Thyroid gland (tissue), 4 donors: Measurements from ENCODE around the gene PIM2. TPM values are rescaled to one million over a fixed set of nuclear protein-coding genes. Genes with fewer than 3 reads are reported as not detected.
A peak's percentile ranks its signal among the peaks of the same experiment; 100 is the strongest.

ENCODE experiments used
- DNase-seq, 2 donors: peaks; one replicate each; pipeline ENCODE4 v3.0.0-alpha.2; 2019
- H3K27ac ChIP-seq, 3 donors: fragments of 200-600 bp; sonication (generic); 1 replicate in 2 of 3; 2 replicates in 1 of 3; pipeline ENCODE4 v1.5.1; 2016 to 2019; ENCODE audit warnings: mild to moderate bottlenecking in 1 of 3, moderate library complexity in 1 of 3
- H3K27me3 ChIP-seq: fragments of 200-600 bp; sonication (generic); one replicate; pipeline ENCODE4 v1.5.1; 2019
- H3K36me3 ChIP-seq, 2 donors: fragments of 200-600 bp; sonication (generic); one replicate each; pipeline ENCODE4 v1.5.1; 2016 to 2019
- H3K4me1 ChIP-seq, 2 donors: fragments of 200-600 bp; sonication (generic); one replicate each; pipeline ENCODE4 v1.5.1; 2017 to 2019
- H3K4me3 ChIP-seq, 3 donors: fragments of 200-600 bp; sonication (generic); replicated peaks in 1 of 3; 1 replicate in 2 of 3; 2 replicates in 1 of 3; pipeline ENCODE4 v1.5.1; 2016; ENCODE audit warnings: mild to moderate bottlenecking in 1 of 3
- H3K9me3 ChIP-seq: fragments of 200-600 bp; sonication (generic); one replicate; pipeline ENCODE4 v1.5.1; 2017
- POLR2A ChIP-seq, 2 donors: fragments of 450-650 bp; IDR thresholded peaks; one replicate each; pipeline ENCODE4 v1.6.1; 2017; ENCODE audit warnings: antibody characterized with exemption in 2 of 2, mild to moderate bottlenecking in 2 of 2, moderate library complexity in 1 of 2
- WGBS, 2 donors: methylation state at CpG; one replicate each; pipeline ENCODE4 v1.1.5; 2017; 5-methylcytosine and 5-hydroxymethylcytosine counted together
- intact Hi-C: fragments of 100-400 bp; cut with DNase I; formaldehyde crosslinking; loops from one replicate; pipeline ENCODE4 v1.15.1; 2023
- total RNA-seq, 4 donors: library from RNA; depleted of rRNA; stranded (reverse); fragments of >200 nt; gene quantifications; one replicate each; pipeline ENCODE4 v1.2.3, GENCODE V29; 2016
- TF ChIP-seq, protein P1 (sequence below), 6 experiments: fragments of 200-600 bp in 3 of 6; fragments of 450-650 bp in 3 of 6; sonication (generic) in 3 of 6; IDR thresholded peaks; one replicate each; pipeline ENCODE4 v1.5.1; 2016 to 2019; ENCODE audit warnings: antibody characterized with exemption in 6 of 6, mild to moderate bottlenecking in 2 of 6, inconsistent platforms in 1 of 6, moderate library complexity in 1 of 6

Gene PIM2
- total RNA-seq, 4 donors from 2014 or later, result 4.8 to 12.1 (median 5.9) TPM

DNA sequence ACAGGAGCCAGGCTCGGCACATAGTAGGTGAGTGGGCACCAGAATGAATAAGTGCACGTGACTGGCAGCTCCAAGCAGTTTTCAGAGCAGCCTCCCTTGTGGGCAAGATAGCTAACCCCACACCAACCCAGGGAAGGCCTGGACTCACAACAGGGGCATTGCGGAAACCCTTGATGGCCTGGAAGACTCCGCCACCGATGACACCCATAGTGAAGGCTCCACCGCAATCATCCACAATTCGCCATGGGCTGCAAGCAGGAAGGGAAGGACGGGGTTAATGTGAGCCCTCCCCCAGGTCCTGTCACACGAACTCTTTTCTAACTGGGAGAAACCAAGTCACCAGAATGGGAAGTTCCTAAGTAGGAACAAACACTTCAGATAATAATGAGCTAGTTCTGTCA is 22.2 kb downstream of the PIM2 start:
- Histone ChIP-seq H3K27ac (peak overlapping the region; percentile 87 to 94 (median 90)), H3K4me1 (peaks cover 7 to 9% of the 10 kb centered on the region in 2 donors), H3K27me3 (no peaks in the 10 kb centered on the region), H3K9me3 (no peaks in the 10 kb centered on the region), H3K36me3 (no peaks in the 10 kb centered on the region), H3K4me3 (peak overlapping the region in 1 of 3 donors; percentile 44)
- DNase-seq, result no peak
- no peak for TF ChIP-seq POLR2A (IDR thresholded peaks at IDR 0.05)
- TF ChIP-seq, protein P1, sequence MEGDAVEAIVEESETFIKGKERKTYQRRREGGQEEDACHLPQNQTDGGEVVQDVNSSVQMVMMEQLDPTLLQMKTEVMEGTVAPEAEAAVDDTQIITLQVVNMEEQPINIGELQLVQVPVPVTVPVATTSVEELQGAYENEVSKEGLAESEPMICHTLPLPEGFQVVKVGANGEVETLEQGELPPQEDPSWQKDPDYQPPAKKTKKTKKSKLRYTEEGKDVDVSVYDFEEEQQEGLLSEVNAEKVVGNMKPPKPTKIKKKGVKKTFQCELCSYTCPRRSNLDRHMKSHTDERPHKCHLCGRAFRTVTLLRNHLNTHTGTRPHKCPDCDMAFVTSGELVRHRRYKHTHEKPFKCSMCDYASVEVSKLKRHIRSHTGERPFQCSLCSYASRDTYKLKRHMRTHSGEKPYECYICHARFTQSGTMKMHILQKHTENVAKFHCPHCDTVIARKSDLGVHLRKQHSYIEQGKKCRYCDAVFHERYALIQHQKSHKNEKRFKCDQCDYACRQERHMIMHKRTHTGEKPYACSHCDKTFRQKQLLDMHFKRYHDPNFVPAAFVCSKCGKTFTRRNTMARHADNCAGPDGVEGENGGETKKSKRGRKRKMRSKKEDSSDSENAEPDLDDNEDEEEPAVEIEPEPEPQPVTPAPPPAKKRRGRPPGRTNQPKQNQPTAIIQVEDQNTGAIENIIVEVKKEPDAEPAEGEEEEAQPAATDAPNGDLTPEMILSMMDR (IDR thresholded peaks at IDR 0.05), result no peak
- WGBS, 2 donors, result 9 to 34% methylated on average over 3 to 6 of the region's 9 CpGs
- intact Hi-C loops, result no loop called here

DNA sequence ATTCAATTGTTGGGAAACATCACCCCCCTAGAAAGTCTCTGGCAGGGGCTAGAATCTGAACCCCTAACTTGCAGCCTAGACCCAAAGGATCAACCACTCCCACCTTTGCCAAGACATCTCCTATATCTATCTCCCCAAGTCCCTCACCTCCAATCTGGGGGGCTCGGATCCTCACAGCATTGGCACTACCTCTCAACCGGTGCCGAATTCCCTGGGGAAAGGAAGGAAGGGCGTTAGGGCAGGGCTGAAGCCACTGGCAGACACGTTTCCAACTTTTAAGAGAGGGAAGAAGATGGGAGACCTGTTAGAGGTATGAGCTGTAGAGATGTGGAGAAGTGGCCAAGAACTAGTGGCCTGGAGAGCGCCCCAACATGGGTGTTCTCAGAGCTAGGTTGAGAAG is 23.9 kb downstream of the PIM2 start:
- Histone ChIP-seq H3K4me1 (peaks cover 7 to 9% of the 10 kb centered on the region in 2 donors), H3K9me3 (no peaks in the 10 kb centered on the region), H3K36me3 (no peaks in the 10 kb centered on the region), H3K4me3 (no peak overlapping the region), H3K27ac (no peak overlapping the region), H3K27me3 (no peaks in the 10 kb centered on the region)
- DNase-seq, result no peak
- intact Hi-C loops, result no loop called here
- TF ChIP-seq POLR2A (IDR thresholded peaks at IDR 0.05), result no peak
- TF ChIP-seq, protein P1 (IDR thresholded peaks at IDR 0.05), result no peak
- WGBS, 2 donors, result 85 to 93% methylated on average over 6 of the region's 6 CpGs

DNA sequence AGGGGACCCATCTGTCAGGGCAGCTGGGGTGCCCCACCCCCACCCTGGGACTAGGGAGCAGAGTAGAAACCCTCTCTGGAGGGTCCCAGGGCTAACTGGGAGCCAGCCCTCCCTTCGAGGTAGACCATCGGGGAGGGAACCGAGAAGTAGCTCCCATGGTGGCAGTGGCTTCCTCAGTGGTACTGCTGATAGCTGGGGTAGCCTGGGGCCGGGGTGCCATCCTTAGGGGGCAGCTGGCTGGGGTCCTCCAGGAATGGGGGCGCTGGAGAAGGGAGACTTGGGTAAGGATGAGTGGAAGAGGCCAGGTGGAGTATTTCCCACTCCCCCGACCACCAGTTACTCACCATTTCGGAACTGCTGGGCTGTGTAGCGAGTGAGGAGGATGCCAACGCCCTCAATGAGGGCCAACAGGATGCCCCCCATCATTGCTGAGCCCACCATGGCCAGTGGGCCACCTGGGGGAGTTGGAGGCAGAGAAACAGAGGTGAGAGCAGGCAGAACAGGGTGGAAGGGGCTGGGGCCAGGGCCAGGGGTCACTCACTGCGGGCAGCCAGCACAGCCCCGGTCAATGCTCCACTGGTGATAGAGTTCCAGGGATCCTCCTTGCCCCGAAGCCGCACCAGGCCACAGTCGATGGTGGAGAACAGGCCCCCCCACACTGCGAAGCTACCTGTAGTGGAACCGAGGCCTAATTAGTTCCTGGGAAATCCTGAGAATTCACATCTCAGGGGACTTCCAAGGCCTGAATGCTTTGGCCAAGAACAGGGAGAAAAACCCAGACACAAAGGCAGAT is 25.1 kb downstream of the PIM2 start:
- TF ChIP-seq, protein P1 (IDR thresholded peaks at IDR 0.05), result no peak
- TF ChIP-seq POLR2A (IDR thresholded peaks at IDR 0.05), result no peak
- Histone ChIP-seq H3K27me3 (no peaks in the 10 kb centered on the region), H3K4me3 (no peak overlapping the region), H3K27ac (no peak overlapping the region), H3K36me3 (no peaks in the 10 kb centered on the region), H3K4me1 (peaks cover 7 to 9% of the 10 kb centered on the region in 2 donors), H3K9me3 (no peaks in the 10 kb centered on the region)
- 91 to 92% methylated on average over 6 to 12 of the region's 16 CpGs for WGBS, 2 donors
- intact Hi-C loops, result no loop called here
- DNase-seq, result no peak

DNA sequence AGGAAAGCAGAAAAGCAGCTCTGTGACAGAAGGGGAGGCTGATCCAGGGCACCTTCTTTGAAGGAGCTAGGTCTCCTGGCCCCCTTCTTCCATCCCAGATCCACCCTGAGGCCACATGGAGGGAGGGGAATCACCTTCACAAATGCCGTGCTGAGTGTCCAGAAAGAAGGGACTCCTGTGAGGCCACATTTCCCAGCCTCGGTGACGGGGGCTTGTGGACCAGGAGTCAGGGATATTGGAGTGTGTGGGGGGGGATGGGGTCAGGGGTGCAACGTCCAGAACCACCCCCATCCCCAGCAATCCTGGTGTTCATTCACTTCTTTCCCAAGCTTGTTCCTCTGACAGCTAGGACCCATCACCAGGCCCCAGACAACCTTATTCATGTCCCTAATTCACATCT is 25.9 kb downstream of the PIM2 start:
- peaks cover 7 to 9% of the 10 kb centered on the region in 2 donors for H3K4me1 ChIP-seq
- H3K36me3 ChIP-seq, result no peaks in the 10 kb centered on the region
- DNase-seq, result no peak
- H3K4me3 ChIP-seq, result no peak overlapping the region
- H3K9me3 ChIP-seq, result no peaks in the 10 kb centered on the region
- WGBS, 2 donors, result 83% methylated on average over 1 of the region's 4 CpGs; no CpG with 5 or more reads in 1 of the 2 donors
- H3K27ac ChIP-seq, result no peak overlapping the region
- TF ChIP-seq, protein P1 (IDR thresholded peaks at IDR 0.05), result no peak
- TF ChIP-seq POLR2A (IDR thresholded peaks at IDR 0.05), result no peak
- intact Hi-C loops, result no loop called here
- no peaks in the 10 kb centered on the region for H3K27me3 ChIP-seq
